ENCODE data around the gene UBE2H.

The UBE2H gene

DNA sequence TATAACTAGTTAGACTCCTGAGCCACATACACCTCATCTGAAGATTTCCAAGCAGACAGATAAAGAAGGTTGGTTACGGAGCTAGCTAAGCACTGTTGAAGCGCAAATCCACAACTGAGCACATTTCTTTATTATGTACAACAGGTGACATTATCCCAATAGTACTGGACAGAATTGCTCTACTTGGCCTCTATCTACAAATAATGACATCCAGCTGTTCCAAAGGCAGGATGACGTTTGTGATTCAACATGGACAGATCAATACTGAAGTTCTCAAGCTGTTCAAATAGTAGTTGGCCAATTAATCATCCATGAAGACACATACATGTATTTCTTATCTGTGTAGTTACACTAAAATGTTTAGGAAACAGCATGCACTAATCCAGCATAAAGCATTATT lies 101.0 kb downstream of the UBE2H start:
- Histone ChIP-seq H3K4me3 (ENCODE audit: insufficient read depth, low read depth, low read length, poor library complexity, severe bottlenecking) (no peak overlapping the region), H3K27me3 (replicated peaks; ENCODE audit: control insufficient read depth, insufficient read depth, low read length, poor library complexity, severe bottlenecking) (no peaks in the 10 kb centered on the region), H3K4me1 (ENCODE audit: control insufficient read depth, insufficient read depth, low read length, poor library complexity, severe bottlenecking) (peaks cover 5% of the 10 kb centered on the region), H3K9me3 (ENCODE audit: control insufficient read depth, low read length) (no peaks in the 10 kb centered on the region), H3K36me3 (ENCODE audit: control insufficient read depth, insufficient read depth, low read length) (no peaks in the 10 kb centered on the region), H3K27ac (ENCODE audit: insufficient read depth, low read length, poor library complexity, severe bottlenecking) (no peak overlapping the region)
- DNase-seq, result no peak

DNA sequence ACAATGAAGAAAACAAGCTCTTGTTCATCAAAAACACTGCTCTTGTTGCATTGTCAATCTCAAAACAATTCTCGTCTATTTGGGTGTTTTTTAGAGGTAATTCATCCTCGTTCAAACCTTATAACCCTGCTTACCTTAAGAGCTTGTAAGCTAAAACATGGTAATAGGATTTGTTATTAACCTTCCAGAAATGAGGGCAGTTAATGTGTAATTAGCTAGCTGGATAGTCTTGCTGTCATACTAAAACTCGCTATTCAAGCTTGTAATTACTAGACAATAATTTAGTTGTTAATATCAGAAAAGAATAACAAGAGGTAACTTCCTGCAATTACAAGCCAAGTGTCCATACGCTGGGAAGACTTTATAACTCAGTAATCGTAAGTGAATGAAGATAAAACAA lies 101.6 kb downstream of the UBE2H start:
- Histone ChIP-seq H3K9me3 (ENCODE audit: control insufficient read depth, low read length) (no peaks in the 10 kb centered on the region), H3K4me1 (ENCODE audit: control insufficient read depth, insufficient read depth, low read length, poor library complexity, severe bottlenecking) (peaks cover 5% of the 10 kb centered on the region), H3K27ac (ENCODE audit: insufficient read depth, low read length, poor library complexity, severe bottlenecking) (no peak overlapping the region), H3K36me3 (ENCODE audit: control insufficient read depth, insufficient read depth, low read length) (no peaks in the 10 kb centered on the region), H3K4me3 (ENCODE audit: insufficient read depth, low read depth, low read length, poor library complexity, severe bottlenecking) (no peak overlapping the region), H3K27me3 (replicated peaks; ENCODE audit: control insufficient read depth, insufficient read depth, low read length, poor library complexity, severe bottlenecking) (no peaks in the 10 kb centered on the region)
- no peak for DNase-seq

DNA sequence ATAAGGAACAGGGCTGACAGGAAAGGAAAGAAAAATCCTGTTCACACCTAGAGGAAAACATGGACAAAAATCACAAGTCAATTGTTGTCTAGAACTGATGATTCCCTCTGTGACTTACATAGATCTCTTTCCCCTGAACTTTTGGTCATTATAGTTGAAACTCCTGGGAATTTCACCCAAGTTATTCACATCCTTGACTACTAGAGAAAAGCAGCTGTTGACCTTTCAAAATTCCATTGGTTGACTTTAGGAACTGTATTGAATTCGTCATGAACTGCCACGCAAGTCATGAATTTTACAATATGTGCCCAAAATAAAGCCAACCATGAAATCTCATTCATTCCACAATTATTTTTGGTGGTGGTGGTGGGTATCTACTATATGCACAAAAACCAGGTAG lies 104.3 kb downstream of the UBE2H start:
- peaks cover 12% of the 10 kb centered on the region for H3K4me1 ChIP-seq (ENCODE audit: control insufficient read depth, insufficient read depth, low read length, poor library complexity, severe bottlenecking)
- no peaks in the 10 kb centered on the region for H3K9me3 ChIP-seq (ENCODE audit: control insufficient read depth, low read length)
- H3K27ac ChIP-seq (ENCODE audit: insufficient read depth, low read length, poor library complexity, severe bottlenecking), result no peak overlapping the region
- DNase-seq, result no peak
- H3K27me3 ChIP-seq (replicated peaks; ENCODE audit: control insufficient read depth, insufficient read depth, low read length, poor library complexity, severe bottlenecking), result no peaks in the 10 kb centered on the region
- no peaks in the 10 kb centered on the region for H3K36me3 ChIP-seq (ENCODE audit: control insufficient read depth, insufficient read depth, low read length)
- H3K4me3 ChIP-seq (ENCODE audit: insufficient read depth, low read depth, low read length, poor library complexity, severe bottlenecking), result no peak overlapping the region

DNA sequence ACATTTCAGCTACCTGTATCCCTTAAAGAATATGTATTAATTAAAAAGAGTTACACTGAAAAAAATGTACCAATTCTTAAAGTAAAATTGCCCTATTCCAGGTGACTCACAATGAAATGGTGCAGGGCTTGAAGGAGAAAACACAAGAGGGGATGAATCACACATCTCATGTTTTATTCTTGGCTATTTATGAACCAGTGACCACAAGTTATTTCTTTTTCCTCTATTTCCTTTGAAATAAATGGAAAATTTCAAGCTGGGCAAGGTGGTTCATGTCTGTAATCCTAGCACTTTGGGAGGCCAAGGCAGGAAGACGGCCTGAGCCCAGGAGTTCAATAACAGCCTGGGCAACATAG lies 106.8 kb downstream of the UBE2H start:
- no peaks in the 10 kb centered on the region for H3K9me3 ChIP-seq (ENCODE audit: control insufficient read depth, low read length)
- peaks cover 26% of the 10 kb centered on the region for H3K4me1 ChIP-seq (ENCODE audit: control insufficient read depth, insufficient read depth, low read length, poor library complexity, severe bottlenecking)
- H3K4me3 ChIP-seq (ENCODE audit: insufficient read depth, low read depth, low read length, poor library complexity, severe bottlenecking), result no peak overlapping the region
- H3K36me3 ChIP-seq (ENCODE audit: control insufficient read depth, insufficient read depth, low read length), result no peaks in the 10 kb centered on the region
- DNase-seq, result no peak
- no peaks in the 10 kb centered on the region for H3K27me3 ChIP-seq (replicated peaks; ENCODE audit: control insufficient read depth, insufficient read depth, low read length, poor library complexity, severe bottlenecking)
- no peak overlapping the region for H3K27ac ChIP-seq (ENCODE audit: insufficient read depth, low read length, poor library complexity, severe bottlenecking)

DNA sequence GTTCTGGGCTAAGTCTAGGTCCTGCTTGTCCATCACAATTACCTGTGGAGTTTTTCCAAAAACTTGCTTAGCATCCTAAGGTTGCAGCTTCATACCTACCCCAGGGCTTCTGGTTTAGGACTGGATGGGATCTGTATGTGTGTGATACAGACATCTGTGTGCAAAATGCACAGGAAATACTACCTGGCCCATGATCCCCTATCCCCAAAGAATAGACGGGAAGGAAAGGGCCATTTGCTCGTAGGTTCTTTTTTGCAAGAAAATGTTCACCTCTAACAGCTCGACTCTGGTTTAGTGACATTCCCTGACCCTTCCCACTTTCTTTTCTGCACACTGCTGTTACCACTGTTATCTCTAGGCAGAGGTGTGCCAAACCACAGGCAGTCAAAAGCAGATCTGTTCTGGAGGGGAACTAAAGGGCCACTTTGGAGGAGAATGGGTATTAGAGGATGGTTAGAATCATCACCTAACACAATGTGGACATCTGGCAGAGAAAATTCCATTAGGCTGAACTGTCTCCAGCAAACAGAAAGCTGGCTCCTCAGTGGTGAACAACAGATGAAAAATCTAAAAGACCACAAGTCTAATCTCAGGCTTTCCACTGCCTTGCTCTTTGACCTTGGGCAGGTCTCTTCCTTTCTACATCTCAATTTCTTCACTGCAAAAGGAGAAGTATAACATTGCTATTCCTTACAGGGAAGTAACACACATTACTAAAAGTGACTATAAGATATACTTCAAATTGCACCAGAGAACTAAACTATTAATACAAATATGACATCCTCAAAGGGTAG lies 107.4 kb downstream of the UBE2H start:
- DNase-seq, result no peak
- H3K9me3 ChIP-seq (ENCODE audit: control insufficient read depth, low read length), result no peaks in the 10 kb centered on the region
- no peak overlapping the region for H3K27ac ChIP-seq (ENCODE audit: insufficient read depth, low read length, poor library complexity, severe bottlenecking)
- peaks cover 26% of the 10 kb centered on the region for H3K4me1 ChIP-seq (ENCODE audit: control insufficient read depth, insufficient read depth, low read length, poor library complexity, severe bottlenecking)
- H3K4me3 ChIP-seq (ENCODE audit: insufficient read depth, low read depth, low read length, poor library complexity, severe bottlenecking), result no peak overlapping the region
- no peaks in the 10 kb centered on the region for H3K27me3 ChIP-seq (replicated peaks; ENCODE audit: control insufficient read depth, insufficient read depth, low read length, poor library complexity, severe bottlenecking)
- H3K36me3 ChIP-seq (ENCODE audit: control insufficient read depth, insufficient read depth, low read length), result no peaks in the 10 kb centered on the region

DNA sequence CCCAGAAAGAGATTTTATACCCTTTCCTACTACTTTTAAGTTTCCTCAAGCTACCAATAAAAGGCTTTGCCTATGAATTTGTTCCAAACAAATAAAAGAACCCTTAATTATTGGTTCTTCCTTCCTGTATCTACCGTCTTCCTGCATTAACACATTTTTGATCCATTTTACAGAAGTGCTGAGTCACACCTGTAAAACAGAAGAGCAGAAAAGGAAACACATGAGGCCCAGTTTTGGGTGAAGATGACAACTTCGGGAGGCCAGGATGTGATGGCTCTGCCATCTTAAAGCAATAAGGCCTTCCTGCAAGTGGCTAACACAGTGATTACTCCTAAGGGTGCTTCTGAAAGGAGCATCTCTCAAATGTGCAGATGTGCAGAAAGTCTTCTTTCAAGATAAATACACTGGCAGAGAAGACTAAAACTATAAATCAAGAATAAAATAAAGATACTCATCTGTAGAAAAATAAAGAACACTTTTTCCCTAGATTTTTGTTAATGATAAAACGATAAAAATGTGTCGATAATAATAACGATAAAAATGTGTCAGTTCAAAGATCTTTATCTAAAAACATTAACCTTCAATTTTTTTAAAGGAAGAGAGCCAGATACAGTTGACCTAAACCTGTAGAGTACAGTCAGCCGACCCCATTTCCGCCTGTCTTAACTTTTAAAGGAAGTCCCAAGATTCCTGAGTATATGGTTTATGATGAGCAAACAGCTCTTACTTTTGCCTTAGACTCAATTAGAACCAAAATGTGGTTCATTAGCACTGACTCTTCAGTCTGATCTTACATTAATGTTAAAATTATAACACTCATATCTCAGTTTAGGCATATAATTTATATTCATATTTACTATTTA lies 108.6 kb downstream of the UBE2H start:
- Histone ChIP-seq H3K27ac (ENCODE audit: insufficient read depth, low read length, poor library complexity, severe bottlenecking) (no peak overlapping the region), H3K4me3 (ENCODE audit: insufficient read depth, low read depth, low read length, poor library complexity, severe bottlenecking) (no peak overlapping the region), H3K27me3 (replicated peaks; ENCODE audit: control insufficient read depth, insufficient read depth, low read length, poor library complexity, severe bottlenecking) (no peaks in the 10 kb centered on the region), H3K36me3 (ENCODE audit: control insufficient read depth, insufficient read depth, low read length) (peaks cover 1% of the 10 kb centered on the region), H3K4me1 (ENCODE audit: control insufficient read depth, insufficient read depth, low read length, poor library complexity, severe bottlenecking) (peaks cover 26% of the 10 kb centered on the region), H3K9me3 (ENCODE audit: control insufficient read depth, low read length) (no peaks in the 10 kb centered on the region)
- no peak for DNase-seq

DNA sequence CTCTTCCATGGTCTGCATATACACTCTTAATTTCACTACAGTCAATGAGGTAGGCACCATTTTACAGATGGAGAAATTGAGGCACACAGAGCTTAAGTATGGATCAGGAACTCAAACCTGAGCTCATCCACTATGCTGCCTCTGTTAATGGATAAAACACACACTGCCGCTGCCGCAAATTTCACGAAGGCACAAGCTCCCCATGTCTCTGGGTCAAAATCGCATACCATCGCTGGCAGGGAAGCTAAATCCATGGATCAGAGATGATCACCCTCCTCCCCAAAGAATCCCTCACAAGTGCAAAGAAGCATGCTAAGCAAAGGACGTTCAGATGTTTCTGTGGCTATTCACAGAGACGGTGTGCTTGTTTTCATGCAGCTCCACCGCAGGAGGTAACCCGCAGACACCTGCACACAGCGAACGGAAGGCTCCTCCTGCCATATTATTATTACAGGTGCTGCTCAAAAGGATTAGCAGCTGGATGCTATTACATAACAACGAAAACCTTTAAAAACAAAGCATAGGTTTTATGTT lies 109.3 kb downstream of the UBE2H start:
- Histone ChIP-seq H3K27me3 (replicated peaks; ENCODE audit: control insufficient read depth, insufficient read depth, low read length, poor library complexity, severe bottlenecking) (no peaks in the 10 kb centered on the region), H3K4me3 (ENCODE audit: insufficient read depth, low read depth, low read length, poor library complexity, severe bottlenecking) (no peak overlapping the region), H3K27ac (ENCODE audit: insufficient read depth, low read length, poor library complexity, severe bottlenecking) (no peak overlapping the region), H3K4me1 (ENCODE audit: control insufficient read depth, insufficient read depth, low read length, poor library complexity, severe bottlenecking) (peaks cover 26% of the 10 kb centered on the region), H3K36me3 (ENCODE audit: control insufficient read depth, insufficient read depth, low read length) (peaks cover 8% of the 10 kb centered on the region), H3K9me3 (ENCODE audit: control insufficient read depth, low read length) (no peaks in the 10 kb centered on the region)
- no peak for DNase-seq

DNA sequence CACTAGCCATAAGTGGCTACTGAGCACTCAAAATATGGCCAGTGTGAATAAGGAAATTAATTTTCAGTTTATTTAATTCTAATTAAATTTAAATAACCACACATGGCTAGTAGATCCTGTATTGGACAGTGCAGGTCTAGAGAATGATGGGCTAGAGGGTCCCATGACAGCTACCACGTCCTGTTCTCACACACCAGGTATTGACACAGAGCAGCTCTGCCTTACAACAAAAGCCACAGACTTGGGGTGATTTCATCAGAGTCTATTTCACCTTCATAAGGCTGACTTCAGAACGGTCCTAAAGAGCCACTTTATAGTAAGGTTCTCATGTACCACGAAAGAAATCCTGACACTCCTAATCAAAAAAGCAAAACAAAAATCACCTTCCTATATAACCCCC lies 111.3 kb downstream of the UBE2H start:
- Histone ChIP-seq H3K9me3 (ENCODE audit: control insufficient read depth, low read length) (no peaks in the 10 kb centered on the region), H3K4me1 (ENCODE audit: control insufficient read depth, insufficient read depth, low read length, poor library complexity, severe bottlenecking) (peaks cover 26% of the 10 kb centered on the region), H3K27me3 (replicated peaks; ENCODE audit: control insufficient read depth, insufficient read depth, low read length, poor library complexity, severe bottlenecking) (no peaks in the 10 kb centered on the region), H3K36me3 (ENCODE audit: control insufficient read depth, insufficient read depth, low read length) (peaks cover 8% of the 10 kb centered on the region), H3K4me3 (ENCODE audit: insufficient read depth, low read depth, low read length, poor library complexity, severe bottlenecking) (no peak overlapping the region), H3K27ac (ENCODE audit: insufficient read depth, low read length, poor library complexity, severe bottlenecking) (no peak overlapping the region)
- DNase-seq, result no peak

DNA sequence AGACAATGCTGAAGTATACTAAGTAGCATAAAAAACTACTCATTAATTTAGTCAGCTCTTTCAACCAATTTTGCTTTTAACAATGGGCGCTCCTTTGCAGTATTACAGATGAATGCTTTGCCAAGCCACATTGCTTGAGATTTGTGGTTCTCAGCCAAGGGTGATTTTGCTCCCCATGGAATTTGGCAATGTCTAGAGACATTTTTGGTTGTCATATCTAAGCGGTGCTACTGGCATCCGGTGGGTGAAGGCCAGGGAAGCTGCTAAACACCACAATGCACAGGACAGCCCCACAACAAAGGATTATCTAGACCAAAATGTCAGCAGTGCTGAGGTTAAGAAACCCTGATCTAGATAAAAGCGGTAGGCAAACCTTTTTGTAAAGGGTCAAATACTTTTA lies 112.0 kb downstream of the UBE2H start:
- no peak for DNase-seq
- Histone ChIP-seq H3K9me3 (ENCODE audit: control insufficient read depth, low read length) (no peaks in the 10 kb centered on the region), H3K4me1 (ENCODE audit: control insufficient read depth, insufficient read depth, low read length, poor library complexity, severe bottlenecking) (peaks cover 26% of the 10 kb centered on the region), H3K36me3 (ENCODE audit: control insufficient read depth, insufficient read depth, low read length) (peaks cover 8% of the 10 kb centered on the region), H3K27me3 (replicated peaks; ENCODE audit: control insufficient read depth, insufficient read depth, low read length, poor library complexity, severe bottlenecking) (no peaks in the 10 kb centered on the region), H3K27ac (ENCODE audit: insufficient read depth, low read length, poor library complexity, severe bottlenecking) (no peak overlapping the region), H3K4me3 (ENCODE audit: insufficient read depth, low read depth, low read length, poor library complexity, severe bottlenecking) (no peak overlapping the region)

DNA sequence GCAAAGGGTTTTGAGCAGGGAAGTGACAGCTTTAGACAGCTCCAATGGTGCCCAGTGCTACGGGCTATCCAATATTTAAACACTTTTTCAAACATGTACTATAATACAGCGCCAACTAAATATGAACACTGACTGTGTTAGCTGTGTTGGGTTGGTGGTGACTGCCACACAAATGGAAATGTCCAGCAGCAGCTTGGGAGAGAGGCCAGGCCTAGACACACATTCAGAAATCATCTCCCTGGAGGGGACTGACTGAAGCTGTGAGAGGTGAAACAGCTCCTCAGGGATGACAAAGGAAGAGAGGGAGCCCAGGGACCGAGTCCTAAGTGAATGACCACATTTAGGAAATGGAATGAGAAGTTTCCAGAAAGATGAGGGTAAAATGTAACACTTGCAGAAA lies 115.8 kb downstream of the UBE2H start:
- no peaks in the 10 kb centered on the region for H3K27me3 ChIP-seq (replicated peaks; ENCODE audit: control insufficient read depth, insufficient read depth, low read length, poor library complexity, severe bottlenecking)
- no peak for DNase-seq
- no peaks in the 10 kb centered on the region for H3K9me3 ChIP-seq (ENCODE audit: control insufficient read depth, low read length)
- H3K36me3 ChIP-seq (ENCODE audit: control insufficient read depth, insufficient read depth, low read length), result peaks cover 21% of the 10 kb centered on the region
- no peak overlapping the region for H3K4me3 ChIP-seq (ENCODE audit: insufficient read depth, low read depth, low read length, poor library complexity, severe bottlenecking)
- H3K27ac ChIP-seq (ENCODE audit: insufficient read depth, low read length, poor library complexity, severe bottlenecking), result no peak overlapping the region
- H3K4me1 ChIP-seq (ENCODE audit: control insufficient read depth, insufficient read depth, low read length, poor library complexity, severe bottlenecking), result peaks cover 9% of the 10 kb centered on the region

All from effector memory CD4-positive, alpha-beta T cell (primary cell).